WERI-Rb-1 (cell line): ENCODE measurements around the gene ADGRV1.

Source experiments
- DNase-seq: peaks from one replicate; pipeline ENCODE4 v3.0.0-alpha.2; 2020
- H3K27ac ChIP-seq: fragments of 250-450 bp; sonication (Bioruptor Pico); 2 replicates; pipeline ENCODE4 v1.5.1; 2020; ENCODE audit warnings: mild to moderate bottlenecking, moderate library complexity
- H3K27me3 ChIP-seq: fragments of 250-450 bp; sonication (Bioruptor Pico); 2 replicates; pipeline ENCODE4 v1.5.1; 2021; ENCODE audit warnings: mild to moderate bottlenecking, low read depth, moderate library complexity; ENCODE audit not compliant: insufficient read depth, severe bottlenecking
- H3K36me3 ChIP-seq: fragments of 250-450 bp; sonication (Bioruptor Pico); 2 replicates; pipeline ENCODE4 v1.5.1; 2020; ENCODE audit warnings: mild to moderate bottlenecking, moderate library complexity
- H3K4me3 ChIP-seq: 2 replicates; pipeline ENCODE4 v1.5.1; 2011; ENCODE audit warnings: low read depth, mild to moderate bottlenecking, control low read depth, low read length
- H3K9me3 ChIP-seq: fragments of 250-450 bp; sonication (Bioruptor Pico); 2 replicates; pipeline ENCODE4 v1.5.1; 2021; ENCODE audit warnings: mild to moderate bottlenecking, moderate library complexity; ENCODE audit not compliant: severe bottlenecking
- CTCF ChIP-seq: IDR thresholded peaks from 2 replicates; pipeline ENCODE4 v1.5.1; 2011; ENCODE audit warnings: low read depth, mild to moderate bottlenecking, control low read depth, inconsistent platforms, low read length

ADGRV1 gene

GRCh38 chr5:90930062-90930461 lies 371.5 kb downstream of the ADGRV1 start:
- no peak for DNase-seq
- no peak overlapping the region for H3K27ac ChIP-seq
- no peaks in the 10 kb centered on the region for H3K27me3 ChIP-seq
- no peaks in the 10 kb centered on the region; the same call in 1 of the 2 replicates for H3K36me3 ChIP-seq
- peaks cover 2% of the 10 kb centered on the region for H3K9me3 ChIP-seq
- no peak for TF ChIP-seq CTCF
- H3K4me3 ChIP-seq = no peak overlapping the region

GRCh38 chr5:90930756-90931431 lies 372.3 kb downstream of the ADGRV1 start:
- Histone ChIP-seq H3K27ac (no peak overlapping the region), H3K27me3 (no peaks in the 10 kb centered on the region), H3K36me3 (no peaks in the 10 kb centered on the region; the same call in 1 of the 2 replicates), H3K9me3 (peaks cover 2% of the 10 kb centered on the region), H3K4me3 (no peak overlapping the region)
- no peak for DNase-seq
- TF ChIP-seq CTCF = no peak

- peak; percentile 29 for DNase-seq
- H3K27ac ChIP-seq = no peak overlapping the region
- H3K27me3 ChIP-seq = no peaks in the 10 kb centered on the region
- TF ChIP-seq CTCF = peak; percentile 75
- no peaks in the 10 kb centered on the region; the same call in 1 of the 2 replicates for H3K36me3 ChIP-seq
- no peak overlapping the region for H3K4me3 ChIP-seq
- H3K9me3 ChIP-seq = peaks cover 2% of the 10 kb centered on the region
Measured at GRCh38 chr5:90932052-90932699, 373.6 kb downstream of the ADGRV1 start.

- no peak for TF ChIP-seq CTCF
- Histone ChIP-seq H3K27ac (no peak overlapping the region), H3K4me3 (no peak overlapping the region), H3K36me3 (no peaks in the 10 kb centered on the region; the same call in 1 of the 2 replicates), H3K27me3 (no peaks in the 10 kb centered on the region), H3K9me3 (peaks cover 2% of the 10 kb centered on the region)
- DNase-seq = no peak
Measured at GRCh38 chr5:90933298-90933697, 374.7 kb downstream of the ADGRV1 start.

GRCh38 chr5:90934091-90934719 lies 375.6 kb downstream of the ADGRV1 start:
- Histone ChIP-seq H3K36me3 (no peaks in the 10 kb centered on the region; the same call in 1 of the 2 replicates), H3K9me3 (peaks cover 2% of the 10 kb centered on the region), H3K27ac (no peak overlapping the region), H3K27me3 (no peaks in the 10 kb centered on the region), H3K4me3 (no peak overlapping the region)
- DNase-seq = no peak
- TF ChIP-seq CTCF = no peak
